Measurements from ENCODE around the gene GPR15LG.
"Not testable (repeated sequence)": the region's sequence is repeated elsewhere in the genome, so short reads cannot be mapped to it uniquely, and the experiment has no call there.

Gene GPR15LG

DNA sequence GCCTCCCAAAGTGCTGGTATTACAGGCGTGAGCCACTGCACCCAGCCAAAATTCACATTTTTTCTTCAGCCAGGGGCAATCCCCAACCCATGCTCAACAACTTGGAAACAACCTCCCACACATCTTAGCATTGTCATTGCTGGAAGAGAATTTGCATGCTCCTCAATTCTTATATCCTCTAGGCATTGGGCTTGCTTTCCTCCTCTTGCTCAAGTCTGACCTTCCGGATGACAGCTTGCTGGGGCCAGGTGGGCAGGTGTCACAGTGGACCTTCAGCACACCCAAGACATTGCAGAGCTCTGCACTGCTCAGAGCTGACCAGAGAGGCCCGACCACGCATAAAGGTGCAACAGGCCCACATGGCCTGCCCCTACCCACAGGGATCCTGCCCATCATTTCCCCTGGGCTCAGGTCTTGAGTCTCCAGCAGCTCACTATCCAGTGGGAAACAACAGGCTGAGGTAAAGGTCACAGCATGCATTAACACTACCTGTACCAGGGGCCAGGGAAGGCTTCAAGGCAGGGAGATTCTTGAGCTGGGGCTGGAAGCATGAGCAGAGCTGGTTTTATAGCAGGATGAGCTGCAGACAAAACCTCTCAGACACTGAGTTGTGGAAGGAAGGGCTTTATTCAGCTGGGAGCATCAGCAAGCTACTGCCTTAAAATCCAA lies 6.8 kb upstream of the GPR15LG start:
- no peak for DNase-seq (ENCODE audit: low read depth)

DNA sequence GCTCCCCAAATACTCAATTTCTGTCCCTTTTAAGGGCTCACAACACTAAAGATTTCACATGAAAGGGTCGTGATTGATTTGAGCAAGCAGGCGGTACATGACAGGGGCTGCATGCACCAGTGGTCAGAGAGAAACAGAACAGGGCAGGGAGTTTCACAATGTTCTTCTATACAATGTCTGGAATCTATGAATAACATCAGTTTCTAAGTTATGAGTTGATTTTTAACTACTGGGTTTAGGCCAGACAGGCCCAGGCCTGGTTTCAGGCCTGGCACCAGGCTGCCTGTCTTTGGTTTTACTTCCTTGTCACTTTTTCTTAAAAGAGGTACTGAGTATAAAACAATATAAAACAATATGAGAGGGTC lies 6.3 kb upstream of the GPR15LG start:
- DNase-seq (ENCODE audit: low read depth): not testable (repeated sequence)

DNA sequence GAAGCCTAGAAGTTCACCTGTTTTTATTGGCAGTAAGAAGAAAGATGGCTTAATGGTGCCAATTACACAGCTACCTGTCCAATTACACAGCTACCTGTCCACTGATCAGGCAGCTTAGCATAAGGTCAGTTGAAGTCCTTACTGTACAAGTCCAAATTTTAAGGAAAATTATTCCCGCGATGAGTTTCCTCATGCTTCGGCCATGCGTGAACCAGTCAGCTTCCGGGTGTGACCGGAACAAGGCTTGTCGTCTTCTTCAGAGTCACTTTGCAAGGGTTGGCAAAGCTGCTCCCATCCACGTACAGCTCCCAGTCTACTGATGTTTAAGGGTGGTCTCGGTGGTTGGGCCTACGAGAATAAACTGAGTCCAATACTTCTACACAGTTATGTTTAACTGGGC lies 5.2 kb upstream of the GPR15LG start:
- DNase-seq (ENCODE audit: low read depth): not testable (repeated sequence)

DNA sequence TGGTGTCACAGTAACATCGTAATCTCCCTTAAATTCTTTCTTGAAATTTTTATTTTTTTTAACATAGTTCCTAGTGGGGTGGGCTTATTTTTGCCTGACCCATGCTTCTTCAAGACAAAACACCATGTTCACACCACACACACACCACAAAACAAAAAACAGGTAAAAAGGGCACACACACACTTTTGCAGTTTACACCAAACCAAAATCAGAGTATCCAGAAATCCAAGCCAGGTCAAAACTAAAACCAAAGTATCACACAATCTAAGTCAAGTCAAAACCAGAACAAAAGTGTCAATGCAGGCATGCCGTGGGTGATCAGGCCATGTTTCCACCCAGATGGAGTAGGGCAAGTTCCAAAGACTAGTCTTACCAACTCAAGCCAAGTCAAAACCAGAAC lies 2.4 kb upstream of the GPR15LG start:
- not testable (repeated sequence) for DNase-seq (ENCODE audit: low read depth)

DNA sequence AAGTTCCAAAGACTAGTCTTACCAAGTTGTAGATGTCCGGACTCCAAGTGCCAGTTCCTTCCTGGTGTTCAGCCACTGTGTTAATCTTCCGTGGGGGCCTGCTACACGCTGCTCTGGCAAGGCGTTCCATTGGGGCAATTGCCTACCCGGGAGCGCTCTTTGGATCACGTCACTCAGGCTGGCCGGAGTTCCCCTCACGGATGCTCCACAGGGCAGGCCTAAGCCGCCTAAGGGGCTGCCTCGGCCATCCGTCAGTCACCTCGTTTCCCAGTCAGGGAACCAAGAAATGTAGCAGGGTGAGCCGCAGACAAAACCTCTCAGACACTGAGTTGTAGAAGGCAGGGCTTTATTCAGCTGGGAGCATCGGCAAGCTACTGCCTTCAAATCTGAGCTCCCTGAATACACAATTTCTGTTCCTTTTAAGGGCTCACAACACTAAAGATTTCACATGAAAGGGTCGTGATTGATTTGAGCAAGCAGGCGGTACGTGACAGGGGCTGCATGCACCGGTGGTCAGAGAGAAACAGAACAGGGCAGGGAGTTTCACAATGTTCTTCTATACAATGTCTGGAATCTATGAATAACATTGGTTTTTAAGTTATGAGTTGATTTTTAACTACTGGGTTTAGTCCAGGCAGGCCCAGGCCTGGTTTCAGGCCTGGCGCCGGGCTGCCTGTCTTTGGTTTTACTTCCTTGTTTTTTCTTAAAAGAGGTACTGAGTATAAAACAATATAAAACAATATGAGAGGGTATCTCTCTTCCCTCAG lies 1.7 kb upstream of the GPR15LG start:
- DNase-seq (ENCODE audit: low read depth): not testable (repeated sequence)

DNA sequence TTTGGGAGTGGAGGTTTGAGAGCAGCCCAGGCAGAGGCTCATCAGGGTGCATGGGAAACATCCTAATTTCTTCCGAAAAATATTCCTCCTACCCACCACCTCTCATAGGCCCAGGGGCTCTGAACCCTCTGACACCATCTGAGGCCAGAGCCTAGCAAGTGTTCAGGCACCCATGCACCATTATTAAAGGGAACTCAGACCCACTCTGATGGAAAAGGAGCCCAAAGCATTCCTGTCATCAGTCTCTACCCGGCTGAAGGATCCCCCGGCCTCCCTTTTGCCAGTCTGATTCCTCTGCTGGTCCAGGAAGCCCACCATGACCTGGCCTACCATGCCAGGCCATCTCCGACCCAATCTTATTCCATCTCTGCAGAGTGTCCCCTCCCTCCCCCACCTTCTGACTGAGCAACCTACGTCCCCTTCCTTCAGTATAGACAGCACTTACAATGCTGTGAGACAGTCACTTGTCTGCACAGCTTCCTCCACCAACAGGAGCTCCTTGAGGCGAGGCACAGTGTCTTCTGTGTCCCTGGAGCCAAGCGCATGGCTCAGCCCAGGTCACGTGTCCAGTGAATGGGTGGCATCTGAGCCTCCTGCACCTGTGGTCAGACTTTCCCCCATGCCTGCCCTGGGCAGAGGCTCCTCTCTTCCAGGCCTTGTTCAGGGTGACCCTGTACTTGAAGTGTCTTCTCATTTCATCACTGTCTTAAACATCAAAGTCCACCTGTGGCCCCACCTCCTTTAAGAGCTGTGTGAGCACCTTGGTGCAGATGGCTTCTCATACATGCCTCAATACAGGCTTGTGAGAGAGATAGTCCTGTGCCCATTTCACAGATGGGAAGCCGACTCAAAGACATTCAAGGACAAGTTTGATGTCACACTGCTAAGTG lies 889 bp upstream of the GPR15LG start:
- no peak for DNase-seq (ENCODE audit: low read depth)

DNA sequence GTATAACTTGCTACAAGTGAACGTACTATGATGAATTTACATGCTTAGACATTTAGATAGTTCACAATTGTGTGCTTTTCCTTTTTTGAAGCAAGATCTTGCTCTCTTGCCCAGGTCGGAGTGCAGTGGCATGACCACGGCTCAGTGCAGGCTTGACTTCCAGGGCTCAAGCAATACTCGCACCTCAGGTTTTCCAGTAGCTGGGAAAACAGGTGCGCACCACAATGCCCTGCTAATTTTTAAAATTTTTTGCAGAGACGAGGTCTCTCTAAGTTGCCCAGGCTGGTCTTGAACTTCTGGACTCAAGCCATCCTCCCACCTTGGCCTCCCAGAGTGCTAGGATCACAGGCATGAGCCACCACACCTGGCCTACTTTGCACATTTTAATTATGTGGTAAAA lies 1.8 kb downstream of the GPR15LG start:
- DNase-seq (ENCODE audit: low read depth): no peak

DNA sequence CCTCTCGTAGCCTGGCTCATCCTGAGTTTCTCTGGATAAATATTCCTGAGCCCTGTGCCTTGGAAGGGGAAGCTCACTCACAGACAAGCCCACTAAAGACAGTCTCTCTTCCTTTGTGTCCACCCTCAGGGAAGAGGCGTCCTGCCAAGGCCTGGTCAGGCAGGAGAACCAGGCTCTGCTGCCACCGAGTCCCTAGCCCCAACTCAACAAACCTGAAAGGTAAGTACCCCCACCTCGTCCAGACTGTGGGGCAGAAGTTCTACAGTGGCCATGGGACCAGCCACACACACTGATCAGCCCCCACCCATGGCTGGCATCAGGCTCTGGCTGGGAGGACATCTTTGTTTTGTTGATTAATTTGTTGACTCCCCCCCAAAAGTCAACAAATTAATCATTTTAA lies 2.8 kb downstream of the GPR15LG start:
- no peak for DNase-seq (ENCODE audit: low read depth)

DNA sequence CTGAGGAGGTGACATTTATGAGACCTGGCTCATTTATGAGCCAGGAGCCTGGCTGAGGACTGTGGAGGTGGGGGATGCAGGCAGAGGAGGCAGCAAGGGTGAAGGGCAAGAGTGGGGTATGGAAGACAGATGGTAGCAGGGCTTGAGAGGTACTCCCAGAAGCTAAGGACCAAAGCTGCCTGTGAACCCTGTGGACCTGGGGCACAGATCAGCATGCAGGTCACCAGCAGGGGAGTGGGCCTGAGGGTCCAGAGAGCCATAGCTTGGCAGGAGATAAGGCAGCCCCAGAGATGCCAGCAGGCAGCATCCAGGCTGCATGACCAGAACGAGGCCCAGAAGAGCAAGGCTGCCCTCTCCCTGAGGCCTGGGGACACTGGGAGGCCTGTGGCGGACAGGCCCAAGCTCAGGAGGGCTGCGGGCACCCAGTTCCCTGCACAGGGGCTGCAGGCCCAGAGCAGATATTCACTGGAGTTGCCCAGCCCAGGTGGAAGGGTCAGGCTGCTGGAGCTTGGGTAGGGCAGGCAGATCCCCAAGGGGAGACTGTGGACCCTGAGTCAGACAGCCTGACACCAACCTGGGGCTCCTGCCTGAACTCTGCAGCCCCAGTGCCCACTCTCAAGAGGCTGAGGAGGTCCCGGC lies 3.4 kb downstream of the GPR15LG start:
- no peak for DNase-seq (ENCODE audit: low read depth)

DNA sequence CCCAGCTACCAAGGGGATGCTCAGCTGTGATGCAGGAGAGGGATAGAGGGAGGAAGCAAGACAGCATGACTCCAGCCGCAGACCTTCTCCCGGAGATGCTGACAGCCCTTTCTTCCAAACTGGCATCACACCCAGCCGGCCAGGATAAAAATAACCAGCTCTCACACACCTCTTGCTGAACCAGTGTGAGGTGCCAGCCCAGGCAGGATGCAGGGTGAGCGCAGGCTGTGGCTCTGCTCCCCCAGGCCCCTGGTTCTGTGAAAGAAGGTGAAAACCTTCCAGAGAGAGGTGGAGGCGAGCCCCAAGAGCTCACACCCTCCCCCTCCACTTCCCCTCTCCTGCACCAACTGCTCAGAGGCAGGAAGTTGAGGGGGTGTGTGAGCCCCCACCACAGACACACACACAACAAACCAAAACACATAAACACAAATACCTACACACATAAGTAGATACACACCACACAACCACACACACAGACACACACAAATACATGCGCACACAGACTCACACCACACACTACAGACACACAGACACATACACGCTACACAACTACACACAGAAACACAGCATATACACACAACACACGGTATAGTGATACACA lies 4.0 kb downstream of the GPR15LG start:
- DNase-seq (ENCODE audit: low read depth): no peak

DNA sequence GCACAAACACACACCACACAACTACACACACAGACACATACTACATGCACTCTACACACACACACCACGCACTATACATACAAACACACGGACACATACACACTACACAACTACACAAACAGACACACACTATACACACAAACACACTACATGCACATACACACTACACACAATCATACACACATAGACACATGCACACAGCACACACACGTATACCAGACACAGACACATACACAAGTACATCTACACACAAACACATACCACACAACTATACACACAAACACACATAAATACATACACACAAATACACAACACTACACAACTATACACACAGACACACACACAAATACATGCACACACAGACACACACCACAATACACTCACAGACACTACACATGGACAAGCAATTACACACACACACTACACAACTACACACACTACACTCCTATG lies 4.6 kb downstream of the GPR15LG start:
- no peak for DNase-seq (ENCODE audit: low read depth)

DNA sequence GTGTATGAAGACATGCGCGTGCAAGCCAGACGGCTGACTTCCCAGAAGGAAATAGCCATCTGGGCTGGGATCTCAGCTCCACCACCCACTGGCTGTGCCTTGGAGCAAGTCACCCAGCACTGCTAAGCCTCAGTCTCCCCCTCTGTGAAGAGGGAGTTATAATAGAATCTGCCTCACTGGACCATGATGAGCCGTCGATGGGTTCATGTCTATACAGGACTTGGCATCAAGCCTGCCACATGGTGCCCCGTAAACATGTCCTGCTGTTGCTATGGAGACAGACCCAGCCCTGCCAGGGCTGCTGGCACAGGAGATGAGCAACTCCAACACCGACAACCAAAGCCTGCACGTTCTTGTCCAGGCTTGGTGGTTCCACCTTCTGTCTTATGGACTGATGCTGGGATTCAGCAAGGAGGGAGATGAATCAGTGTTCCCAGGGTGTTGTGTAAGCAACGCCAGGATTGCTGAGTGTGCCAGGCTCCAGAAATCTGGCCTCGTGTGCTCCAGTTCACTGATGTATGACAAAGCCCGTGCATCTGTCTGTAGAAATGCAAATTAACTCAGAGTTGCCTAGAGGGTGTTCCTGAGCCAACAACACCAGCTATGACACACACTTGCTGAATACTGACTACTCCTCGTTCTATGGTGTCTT lies 5.6 kb downstream of the GPR15LG start:
- no peak for DNase-seq (ENCODE audit: low read depth)

DNA sequence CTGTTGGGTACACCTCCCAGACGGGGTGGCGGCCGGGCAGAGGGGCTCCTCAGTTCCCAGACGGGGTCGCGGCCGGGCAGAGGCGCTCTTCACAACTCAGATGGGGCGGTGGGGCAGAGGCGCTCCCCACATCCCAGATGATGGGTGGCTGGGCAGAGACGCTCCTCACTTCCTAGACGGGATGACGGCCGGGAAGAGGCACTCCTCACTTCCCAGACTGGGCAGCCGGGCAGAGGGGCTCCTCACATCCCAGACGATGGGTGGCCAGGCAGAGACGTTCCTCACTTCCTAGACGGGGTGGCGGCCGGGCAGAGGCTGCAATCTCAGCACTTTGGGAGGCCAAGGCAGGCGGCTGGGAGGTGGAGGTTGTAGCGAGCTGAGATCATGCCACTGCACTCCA lies 6.8 kb downstream of the GPR15LG start:
- DNase-seq (ENCODE audit: low read depth): not testable (repeated sequence)

DNA sequence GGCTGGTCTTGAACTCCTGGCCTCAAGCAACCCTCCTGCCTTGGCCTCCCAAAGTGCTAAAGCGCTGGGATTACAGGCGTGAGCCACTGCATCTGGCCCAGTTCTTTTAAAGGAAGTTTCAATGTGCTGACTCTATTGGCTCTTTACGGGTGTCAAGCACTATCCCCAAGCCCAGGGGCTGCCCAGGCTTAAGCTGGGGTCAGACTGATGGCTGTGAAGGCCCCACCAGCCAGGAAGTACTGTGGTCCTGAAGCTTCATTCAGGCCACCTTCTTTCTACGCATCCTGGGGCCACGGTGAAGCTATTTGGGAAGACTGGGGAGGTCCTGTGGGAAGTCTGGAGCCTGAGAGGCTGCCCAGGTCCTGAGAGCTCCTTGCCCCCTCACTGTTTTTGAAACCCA lies 8.0 kb downstream of the GPR15LG start:
- no peak for DNase-seq (ENCODE audit: low read depth)

DNA sequence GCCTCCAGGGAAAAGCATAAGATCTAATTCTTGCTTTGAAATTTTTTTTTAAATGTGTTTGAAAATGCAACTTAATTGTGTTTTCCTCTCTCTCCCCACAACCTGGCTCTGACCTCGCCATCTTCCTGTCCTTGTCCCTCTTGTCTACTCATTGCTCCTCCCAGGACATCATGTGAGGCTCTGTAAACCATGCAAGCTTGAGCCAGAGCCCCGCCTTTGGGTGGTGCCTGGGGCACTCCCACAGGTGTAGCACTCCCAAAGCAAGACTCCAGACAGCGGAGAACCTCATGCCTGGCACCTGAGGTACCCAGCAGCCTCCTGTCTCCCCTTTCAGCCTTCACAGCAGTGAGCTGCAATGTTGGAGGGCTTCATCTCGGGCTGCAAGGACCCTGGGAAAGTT lies 10.9 kb downstream of the GPR15LG start:
- no peak for DNase-seq (ENCODE audit: low read depth)

DNA sequence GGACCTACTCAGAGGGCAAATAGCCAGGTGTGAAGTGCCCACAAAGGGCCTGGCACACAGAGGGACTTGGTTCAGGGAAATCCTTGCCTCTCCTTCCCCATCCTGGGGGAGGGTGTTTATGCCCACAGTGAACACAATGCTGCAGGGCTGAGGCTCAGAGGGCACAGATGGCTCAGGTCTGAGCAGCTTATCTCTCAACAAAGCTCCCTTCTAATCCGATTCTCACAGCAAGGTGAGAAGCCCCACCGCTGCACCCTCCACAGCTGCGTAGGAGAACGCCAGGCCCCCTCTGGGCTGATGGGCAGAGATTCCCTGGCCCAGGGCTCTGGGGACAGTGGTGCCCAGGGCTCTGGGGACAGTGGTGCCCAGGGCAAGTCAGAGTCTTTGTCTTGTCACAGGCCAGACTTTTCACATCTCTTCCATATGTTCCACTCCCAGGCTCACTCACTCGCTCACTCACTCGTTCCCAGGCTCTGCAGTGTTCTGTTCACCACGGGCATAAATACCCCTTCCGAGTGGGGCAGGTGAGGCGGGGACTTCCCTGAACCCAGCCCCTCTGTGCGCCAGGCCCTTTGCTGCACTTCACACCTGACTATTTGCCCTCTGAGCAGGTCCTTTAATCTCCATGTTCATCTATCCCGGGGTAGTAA lies 12.1 kb downstream of the GPR15LG start:
- no peak for DNase-seq (ENCODE audit: low read depth)

DNA sequence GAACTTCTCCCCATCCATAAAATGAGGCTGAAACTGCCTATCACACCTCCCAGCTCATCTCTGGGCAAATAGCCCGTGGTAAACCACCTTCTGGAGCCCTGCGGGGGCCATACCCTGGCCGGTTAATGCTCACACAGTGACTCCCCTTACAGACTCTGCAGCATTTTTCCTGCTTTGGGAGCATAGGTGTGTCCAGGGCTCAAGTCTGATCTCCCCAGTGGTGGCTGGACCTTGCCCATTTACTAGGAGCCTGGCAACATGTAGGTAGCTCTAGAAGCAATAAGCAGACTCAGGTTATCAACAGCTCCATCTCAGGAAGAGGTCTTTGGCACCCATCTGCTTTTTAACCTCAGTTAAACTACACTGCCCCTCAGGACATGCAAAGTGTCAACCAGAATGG lies 15.2 kb downstream of the GPR15LG start:
- DNase-seq (ENCODE audit: low read depth): no peak

DNA sequence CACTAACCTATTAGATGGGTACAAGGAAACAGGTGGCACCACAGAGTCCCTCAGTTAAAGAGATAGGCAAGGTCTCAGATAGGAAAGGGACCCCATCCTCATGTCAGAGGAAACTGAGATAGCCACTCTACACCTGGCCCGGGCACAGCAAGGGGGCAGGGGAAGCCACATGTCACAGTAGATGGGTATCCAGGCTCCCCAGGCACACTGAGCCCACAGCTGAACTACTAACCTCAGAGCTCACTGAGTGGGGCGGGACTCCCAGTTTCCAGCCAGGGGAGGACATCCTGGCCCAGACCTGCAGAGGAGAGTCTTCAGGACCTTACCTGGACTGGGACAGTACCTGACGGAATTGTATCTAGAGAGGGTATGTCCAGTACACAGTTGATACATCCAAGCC lies 17.0 kb downstream of the GPR15LG start:
- DNase-seq (ENCODE audit: low read depth): no peak

DNA sequence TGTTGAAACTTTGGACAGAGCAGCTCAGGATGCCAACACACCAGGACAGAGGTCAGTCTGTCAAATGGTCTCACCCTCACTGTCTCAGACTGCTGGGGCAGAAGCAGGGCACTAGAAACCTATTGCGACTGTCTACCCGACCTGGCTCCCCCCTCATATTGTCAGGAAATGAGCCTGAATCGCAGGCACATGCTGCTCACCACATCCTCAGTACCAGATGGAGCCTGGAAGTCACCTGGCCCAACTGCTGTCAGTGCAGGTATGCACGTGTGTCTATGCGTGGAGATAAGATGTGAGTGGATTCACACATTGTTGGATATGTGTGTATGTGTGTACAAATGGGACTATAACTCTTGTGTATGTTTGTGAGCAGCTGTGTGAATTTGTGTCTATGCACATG lies 17.5 kb downstream of the GPR15LG start:
- DNase-seq (ENCODE audit: low read depth): no peak

DNA sequence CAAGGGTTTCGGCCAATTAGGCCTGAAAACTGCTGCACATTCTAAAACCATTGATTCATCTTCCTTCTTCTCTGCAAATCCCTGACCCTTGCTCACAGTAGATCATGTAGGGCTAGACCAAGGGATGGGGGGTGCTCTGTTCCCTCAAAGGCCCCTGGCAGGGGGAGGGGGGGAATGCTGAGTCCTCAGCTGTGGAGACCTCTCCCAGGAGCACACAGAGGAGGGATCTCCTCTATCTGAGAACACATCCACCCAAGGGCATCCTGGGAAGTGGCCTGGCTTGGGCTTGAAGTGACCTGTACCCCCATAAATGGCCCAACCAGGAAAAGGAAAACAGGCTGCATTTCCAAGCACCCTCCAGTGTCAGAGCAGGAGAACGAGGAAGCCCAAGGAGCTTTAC lies 19.7 kb downstream of the GPR15LG start:
- no peak for DNase-seq (ENCODE audit: low read depth)

Data from CMK (cell line).